ENCODE results near the gene STK11.

GRCh38 chr19:1211494-1212234, 6.1 kb downstream of the STK11 start:
- no peak for TF ChIP-seq CTCF (IDR thresholded peaks at IDR 0.05)
- no peak for TF ChIP-seq POLR2AphosphoS5 (IDR thresholded peaks at IDR 0.05)
- TF ChIP-seq POLR2A (IDR thresholded peaks at IDR 0.05): no peak

All from gastroesophageal sphincter (tissue), 3 donors.